NCI-H1694 treated with DMSO at 0.1 percent for 48 hours (cell line): ENCODE measurements around the gene SPIB.
A peak's percentile ranks its signal among the peaks of the same experiment; 100 is the strongest.
"Not testable (repeated sequence)": the region's sequence is repeated elsewhere in the genome, so short reads cannot be mapped to it uniquely, and the experiment has no call there.

ENCODE experiments used
- DNase-seq: peaks from one replicate; lab custom pipeline; 2025; lab: John Stamatoyannopoulos, UW

SPIB gene

DNA sequence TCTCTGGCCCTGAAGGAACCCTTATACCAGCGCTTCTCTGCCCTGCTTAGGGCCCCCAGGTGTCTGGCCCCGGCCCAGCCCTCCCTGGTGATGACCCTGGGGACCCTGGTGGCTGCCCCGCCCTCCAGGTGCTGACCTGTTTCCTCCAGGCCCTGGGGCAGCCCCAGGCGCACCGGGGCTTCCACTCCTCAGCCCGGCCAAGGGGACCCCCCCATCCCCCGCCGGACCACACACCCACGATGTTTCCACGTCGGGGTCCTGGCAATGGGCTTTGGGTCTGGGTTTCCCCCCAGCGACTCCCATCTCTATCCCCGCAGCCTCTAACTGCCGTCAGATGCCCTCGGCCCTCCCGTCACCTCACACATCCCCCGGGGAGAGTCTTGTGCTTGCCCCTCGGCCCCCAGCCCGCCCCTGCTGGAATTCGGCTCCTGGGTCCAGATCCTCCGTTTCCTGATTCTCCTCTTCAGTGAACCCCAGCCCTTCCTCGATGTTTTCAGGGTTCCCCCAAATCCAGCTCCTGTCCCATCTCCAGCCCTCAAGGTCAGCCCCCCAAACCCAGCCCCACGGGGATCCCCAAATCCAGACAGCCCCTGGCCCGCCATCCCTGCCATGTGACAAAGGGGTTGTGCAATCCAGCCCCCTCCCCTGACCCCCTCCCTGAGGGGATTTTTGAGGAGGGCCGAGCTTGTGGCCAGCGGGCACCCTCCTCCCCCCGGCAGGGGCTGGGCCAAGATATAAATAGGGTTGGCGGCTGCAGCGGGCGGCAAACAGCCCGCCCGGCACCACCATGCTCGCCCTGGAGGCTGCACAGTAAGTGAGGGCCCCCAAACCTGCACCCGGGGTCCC is at the start of gene SPIB:
Gene SPIB, plus strand, starts transcription at position 763 of the 846 bp plus-strand sequence. Its CDS starts 25 bp downstream, at position 788.
- DNase-seq: no peak

GRCh38 chr19:50371914-50372475 is 46.7 kb upstream of the SPIB start:
- no peak for DNase-seq

DNA sequence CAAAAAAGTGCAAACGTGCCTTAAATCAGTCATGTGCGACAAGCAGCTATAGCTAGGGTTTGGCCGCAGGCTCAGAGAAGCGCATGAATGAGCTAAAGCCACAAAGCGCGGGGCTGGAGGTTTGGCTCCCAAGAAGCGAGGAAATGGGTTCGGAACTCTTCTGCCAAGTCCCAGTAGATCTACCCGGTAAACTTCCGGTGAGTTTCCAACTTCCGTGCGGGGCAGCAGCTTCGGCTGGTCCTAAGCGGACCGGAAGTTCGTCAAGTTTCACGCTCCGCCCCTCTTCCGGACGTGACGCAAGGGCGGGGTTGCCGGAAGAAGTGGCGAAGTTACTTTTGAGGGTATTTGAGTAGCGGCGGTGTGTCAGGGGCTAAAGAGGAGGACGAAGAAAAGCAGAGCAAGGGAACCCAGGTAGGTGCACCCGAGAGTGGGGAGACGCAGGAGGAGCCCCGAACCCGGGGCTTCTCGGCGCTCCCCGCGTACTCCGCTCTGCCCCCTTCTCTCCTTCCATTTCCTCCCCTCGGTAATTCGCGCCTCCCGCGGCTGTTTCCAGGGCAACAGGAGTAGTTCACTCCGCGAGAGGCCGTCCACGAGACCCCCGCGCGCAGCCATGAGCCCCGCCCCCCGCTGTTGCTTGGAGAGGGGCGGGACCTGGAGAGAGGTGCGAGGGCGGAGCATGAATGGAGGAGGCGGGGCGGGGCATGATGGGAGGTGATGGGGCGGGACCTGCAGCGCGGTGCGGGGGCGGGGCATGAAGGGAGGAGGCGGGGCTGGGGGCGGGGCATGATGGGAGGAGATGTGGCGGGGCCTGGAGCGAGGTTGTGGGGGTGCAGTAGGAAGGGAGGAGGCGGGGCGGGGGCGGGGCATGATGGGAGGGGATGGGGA is 42.3 kb upstream of the SPIB start, which contains the start of gene NR1H2:
Gene NR1H2, plus strand, starts transcription at position 292 of the 885 bp plus-strand sequence. CDS start 1,149 bp downstream, outside the sequence.
- DNase-seq: peak; percentile 94

DNA sequence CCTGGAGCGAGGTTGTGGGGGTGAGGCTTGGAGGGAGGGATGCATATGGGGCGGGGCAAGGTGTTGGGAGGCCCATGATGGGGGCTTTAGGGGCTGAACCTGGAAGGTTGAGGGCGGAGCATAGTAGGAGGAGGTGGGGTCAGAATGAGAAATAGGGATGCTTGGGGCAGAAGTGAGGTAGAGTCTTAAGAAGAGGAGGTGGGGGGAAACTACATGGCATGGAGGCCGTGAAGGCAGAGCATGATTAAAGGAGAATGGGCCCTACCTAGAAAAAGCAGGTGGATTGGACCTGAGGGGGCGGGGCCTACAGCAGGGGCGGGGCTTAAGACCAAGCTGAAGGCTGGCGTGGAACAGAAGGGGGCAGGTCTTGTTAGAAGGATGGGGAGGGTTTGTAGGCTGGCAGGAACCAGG is 41.7 kb upstream of the SPIB start:
- no peak for DNase-seq

GRCh38 chr19:50377517-50377916 is 41.2 kb upstream of the SPIB start:
- DNase-seq: no peak

GRCh38 chr19:50378169-50378862 is 40.4 kb upstream of the SPIB start:
- DNase-seq: no peak

- no peak for DNase-seq
Observed at GRCh38 chr19:50378863-50379236, 39.9 kb upstream of the SPIB start.

DNA sequence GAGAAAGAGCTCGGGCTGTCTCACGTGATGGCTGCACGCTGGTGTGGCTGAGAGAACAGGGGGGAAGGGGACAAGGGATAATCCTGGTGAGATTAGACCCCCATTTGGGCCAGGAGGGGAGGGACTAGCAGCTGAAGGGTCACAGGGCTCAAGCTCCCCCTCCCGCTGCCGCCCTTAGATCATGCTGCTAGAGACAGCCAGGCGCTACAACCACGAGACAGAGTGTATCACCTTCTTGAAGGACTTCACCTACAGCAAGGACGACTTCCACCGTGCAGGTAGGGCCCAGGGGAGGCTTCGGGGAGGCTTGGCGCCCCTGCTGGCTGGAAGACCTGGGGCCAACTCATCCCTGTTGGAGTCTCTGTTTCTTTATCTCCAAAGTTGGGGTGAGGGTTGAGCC is 39.1 kb upstream of the SPIB start:
- no peak for DNase-seq

DNA sequence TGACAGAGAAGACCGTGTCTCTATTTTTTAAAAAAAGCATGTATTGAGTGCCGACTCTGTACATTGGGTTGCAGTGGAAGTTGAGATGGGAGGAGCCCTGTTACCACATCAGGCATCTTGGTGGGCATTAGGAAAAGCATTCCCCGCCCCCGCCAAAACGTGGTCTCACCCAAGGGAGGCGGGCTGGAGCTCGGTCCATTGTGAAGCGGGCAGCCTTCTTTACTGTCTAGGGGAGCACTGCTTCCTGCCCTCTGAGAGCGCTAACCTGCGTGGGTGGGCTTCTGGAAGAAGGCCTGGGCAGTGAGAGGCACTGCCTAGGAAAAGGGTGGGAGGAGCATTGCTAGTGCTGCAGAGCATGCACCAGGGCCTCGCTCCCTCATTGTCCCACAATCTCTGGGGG is 38.6 kb upstream of the SPIB start:
- no peak for DNase-seq

GRCh38 chr19:50380751-50381151 is 38.0 kb upstream of the SPIB start:
- DNase-seq: no peak

DNA sequence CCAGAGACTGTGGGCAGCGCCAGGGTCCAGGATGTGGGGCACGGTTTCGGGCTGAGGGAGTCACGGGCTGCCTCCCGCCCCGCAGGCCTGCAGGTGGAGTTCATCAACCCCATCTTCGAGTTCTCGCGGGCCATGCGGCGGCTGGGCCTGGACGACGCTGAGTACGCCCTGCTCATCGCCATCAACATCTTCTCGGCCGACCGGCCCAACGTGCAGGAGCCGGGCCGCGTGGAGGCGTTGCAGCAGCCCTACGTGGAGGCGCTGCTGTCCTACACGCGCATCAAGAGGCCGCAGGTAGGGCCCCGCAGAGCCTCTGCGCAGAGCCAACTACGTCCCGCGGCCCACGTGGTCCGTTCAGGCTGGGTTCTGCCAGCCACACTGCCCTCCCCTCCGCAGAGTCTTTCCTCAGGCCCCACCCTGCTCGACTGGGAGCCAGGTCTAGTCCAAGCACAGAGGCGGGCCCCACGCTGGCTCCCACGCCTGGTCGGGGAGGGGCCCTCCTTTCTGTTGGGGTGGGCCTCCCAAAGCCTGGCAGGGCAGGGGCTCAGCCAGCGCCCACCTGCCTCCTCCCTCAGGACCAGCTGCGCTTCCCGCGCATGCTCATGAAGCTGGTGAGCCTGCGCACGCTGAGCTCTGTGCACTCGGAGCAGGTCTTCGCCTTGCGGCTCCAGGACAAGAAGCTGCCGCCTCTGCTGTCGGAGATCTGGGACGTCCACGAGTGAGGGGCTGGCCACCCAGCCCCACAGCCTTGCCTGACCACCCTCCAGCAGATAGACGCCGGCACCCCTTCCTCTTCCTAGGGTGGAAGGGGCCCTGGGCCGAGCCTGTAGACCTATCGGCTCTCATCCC is 36.6 kb upstream of the SPIB start:
- DNase-seq: no peak

GRCh38 chr19:50383001-50383851 is 35.5 kb upstream of the SPIB start:
- no peak for DNase-seq

GRCh38 chr19:50383852-50384684 is 34.7 kb upstream of the SPIB start, which contains the start of gene POLD1:
Gene POLD1 (plus strand): TSS chr19:50384347. CDS start chr19:50398852, 14,505 bp downstream.
- peak; percentile 95 for DNase-seq

DNA sequence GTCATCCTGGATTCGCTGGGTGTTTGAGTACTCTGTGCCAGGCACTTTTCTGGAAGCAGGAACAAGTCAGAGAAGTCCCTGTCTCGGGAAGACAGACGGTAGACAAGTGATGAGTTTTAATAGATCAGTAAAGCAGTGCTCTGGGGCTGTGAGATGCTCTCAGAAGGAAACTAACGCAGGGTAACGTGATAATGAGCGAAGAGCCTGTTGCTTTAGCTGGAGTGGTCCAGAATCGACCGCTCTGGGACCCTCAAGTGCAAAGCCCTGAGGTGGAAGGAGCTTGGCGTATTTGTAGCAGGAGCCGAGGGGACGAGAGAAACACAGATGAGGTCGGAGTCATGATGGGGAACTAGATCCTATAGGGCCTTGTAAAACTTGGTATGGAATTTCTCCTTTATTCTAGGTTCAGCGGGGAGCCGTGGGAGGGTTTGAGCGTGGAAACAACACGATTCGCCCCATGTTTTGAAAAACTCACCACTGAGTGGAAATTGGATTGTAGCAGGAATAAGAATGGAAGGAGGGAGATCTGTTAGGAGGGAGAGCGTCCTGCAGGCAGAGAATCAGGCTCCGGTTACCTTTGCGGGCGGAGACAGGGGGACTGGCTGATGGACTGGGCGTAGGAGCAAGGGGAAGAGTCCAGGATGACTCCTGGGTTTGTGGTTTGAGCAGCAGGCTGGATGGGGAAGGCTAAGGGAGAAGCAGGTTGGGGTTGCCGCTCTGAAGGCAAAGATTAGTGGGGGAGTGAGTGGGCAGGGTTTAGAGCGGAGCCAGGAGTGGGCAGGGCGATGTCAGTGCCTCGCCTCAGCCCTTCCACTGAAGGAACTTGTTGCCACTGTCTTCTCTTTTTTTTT is 33.8 kb upstream of the SPIB start:
- no peak for DNase-seq

DNA sequence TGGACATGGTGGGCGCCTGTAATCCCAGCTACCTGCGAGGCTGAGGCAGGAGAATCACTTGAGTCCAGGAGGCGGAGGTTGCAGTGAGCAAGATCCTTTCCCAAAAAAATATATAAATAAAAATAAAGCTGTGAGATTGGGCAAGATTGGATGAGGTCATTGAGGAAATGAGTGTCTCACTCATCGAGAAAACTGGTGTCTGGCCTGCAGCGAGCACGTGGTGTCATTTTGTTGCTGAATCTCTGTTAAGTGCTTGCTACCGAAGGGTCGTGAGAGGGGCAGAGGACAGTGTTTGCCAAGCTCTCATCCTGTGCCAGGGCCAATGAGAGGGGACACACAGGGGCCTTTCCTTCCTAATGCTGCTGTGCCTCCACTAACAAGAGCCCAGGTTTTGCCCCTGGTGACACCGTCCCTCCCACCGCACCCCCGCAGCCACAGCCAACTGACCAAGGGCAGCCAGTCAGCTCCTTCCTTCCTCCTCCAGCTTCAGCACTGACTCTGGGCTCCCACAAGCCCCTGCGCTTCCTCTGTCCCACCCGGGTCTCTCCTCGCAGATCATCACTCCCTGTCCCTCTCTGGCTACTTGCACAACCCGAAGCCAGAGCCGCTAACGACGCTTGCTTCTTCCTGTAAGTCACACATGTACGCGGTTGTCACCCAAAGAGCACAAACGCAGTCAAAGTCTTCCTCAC is 31.4 kb upstream of the SPIB start:
- no peak for DNase-seq

GRCh38 chr19:50387868-50388245 is 30.9 kb upstream of the SPIB start:
- no peak for DNase-seq

DNA sequence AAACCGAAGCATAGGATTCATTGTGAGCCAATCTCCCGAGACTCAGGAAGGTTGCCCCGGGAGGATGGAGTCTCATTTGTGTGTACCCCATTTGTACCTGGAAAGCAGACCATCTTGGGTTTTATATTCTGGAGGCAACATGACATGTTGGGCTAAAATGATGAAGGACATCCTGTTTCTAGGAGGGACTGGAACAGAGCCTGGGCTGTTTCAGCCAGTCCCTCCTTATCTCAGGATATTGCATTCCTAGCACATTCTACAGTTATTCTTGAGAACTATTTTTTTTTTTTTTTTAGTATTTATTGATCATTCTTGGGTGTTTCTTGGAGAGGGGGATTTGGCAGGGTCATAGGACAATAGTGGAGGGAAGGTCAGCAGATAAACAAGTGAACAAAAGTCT is 28.4 kb upstream of the SPIB start:
- not testable (repeated sequence) for DNase-seq
